Measurements from ENCODE around the gene RER1.

The RER1 gene

DNA sequence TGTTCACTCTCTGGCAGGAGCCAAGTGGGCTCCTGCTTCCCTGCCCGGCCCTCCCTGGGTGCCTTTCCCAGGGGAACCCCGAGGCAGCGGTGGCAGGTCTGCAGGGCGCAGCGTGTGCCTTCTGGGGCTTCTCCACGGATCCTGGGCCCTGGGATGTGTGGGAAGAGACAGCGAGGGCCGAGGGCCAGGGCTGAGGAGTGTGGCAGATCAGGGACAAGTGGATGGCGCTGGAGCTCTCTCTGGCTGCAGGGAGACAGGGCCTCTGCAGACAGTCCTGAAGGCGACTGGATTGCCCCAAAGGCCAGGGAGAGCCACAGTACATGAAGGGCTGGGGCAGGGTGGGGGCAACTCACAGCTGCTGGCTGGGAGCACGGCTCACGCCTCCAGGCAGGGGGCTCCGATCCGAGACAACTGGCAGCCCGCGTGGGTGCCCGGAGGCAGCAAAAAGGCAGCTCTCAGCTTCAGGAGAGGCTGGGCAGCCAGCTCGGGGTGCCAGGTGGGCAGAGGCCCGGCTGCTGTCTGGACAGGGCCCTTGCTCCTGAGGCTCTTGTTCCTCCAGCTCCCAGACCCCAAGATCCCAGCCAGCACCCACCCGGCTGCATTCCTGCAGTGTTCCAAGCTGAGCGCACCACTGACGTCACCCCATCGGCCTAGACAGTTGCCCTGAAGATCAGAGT is 16.3 kb upstream of the RER1 start:
- H3K4me3 Mint-ChIP-seq = no peak overlapping the region

DNA sequence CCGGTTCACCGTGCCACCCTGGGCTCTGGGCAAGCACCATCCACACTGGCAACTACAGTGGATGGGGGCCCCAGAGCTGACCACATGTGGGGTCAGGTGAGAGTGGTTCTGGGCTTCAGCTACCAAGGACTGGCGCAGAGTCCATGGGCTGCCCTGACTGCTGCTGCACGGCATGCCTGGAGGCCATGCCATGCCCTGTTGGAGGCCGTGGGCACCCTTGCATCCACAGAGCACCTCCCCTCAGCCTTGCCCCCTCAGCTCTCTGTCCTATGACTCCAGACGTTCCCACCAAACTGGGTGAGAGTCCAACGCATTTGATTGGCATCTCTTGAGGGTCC is 15.7 kb upstream of the RER1 start:
- no peaks in the 10 kb centered on the region for H3K27me3 Mint-ChIP-seq (ENCODE audit: low read depth, poor library complexity)
- H3K27ac Mint-ChIP-seq = no peak overlapping the region
- peak; percentile 0 for DNase-seq
- peaks cover 7% of the 10 kb centered on the region for H3K36me3 Mint-ChIP-seq (ENCODE audit: low read depth)
- H3K9me3 Mint-ChIP-seq = no peaks in the 10 kb centered on the region
- TF ChIP-seq, protein P1, sequence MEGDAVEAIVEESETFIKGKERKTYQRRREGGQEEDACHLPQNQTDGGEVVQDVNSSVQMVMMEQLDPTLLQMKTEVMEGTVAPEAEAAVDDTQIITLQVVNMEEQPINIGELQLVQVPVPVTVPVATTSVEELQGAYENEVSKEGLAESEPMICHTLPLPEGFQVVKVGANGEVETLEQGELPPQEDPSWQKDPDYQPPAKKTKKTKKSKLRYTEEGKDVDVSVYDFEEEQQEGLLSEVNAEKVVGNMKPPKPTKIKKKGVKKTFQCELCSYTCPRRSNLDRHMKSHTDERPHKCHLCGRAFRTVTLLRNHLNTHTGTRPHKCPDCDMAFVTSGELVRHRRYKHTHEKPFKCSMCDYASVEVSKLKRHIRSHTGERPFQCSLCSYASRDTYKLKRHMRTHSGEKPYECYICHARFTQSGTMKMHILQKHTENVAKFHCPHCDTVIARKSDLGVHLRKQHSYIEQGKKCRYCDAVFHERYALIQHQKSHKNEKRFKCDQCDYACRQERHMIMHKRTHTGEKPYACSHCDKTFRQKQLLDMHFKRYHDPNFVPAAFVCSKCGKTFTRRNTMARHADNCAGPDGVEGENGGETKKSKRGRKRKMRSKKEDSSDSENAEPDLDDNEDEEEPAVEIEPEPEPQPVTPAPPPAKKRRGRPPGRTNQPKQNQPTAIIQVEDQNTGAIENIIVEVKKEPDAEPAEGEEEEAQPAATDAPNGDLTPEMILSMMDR (IDR thresholded peaks at IDR 0.05) = no peak
- H3K4me1 Mint-ChIP-seq = peaks cover 12% of the 10 kb centered on the region
- H3K4me3 Mint-ChIP-seq = no peak overlapping the region

More for the DNA sequence above, 16.3 kb upstream of the RER1 start:
- Mint-ChIP-seq H3K27me3 (ENCODE audit: low read depth, poor library complexity) (no peaks in the 10 kb centered on the region), H3K36me3 (ENCODE audit: low read depth) (peaks cover 9% of the 10 kb centered on the region), H3K27ac (no peak overlapping the region), H3K4me1 (peaks cover 8% of the 10 kb centered on the region), H3K9me3 (no peaks in the 10 kb centered on the region)
- TF ChIP-seq, protein P1 (IDR thresholded peaks at IDR 0.05) = no peak
- peak; percentile 0 for DNase-seq

DNA sequence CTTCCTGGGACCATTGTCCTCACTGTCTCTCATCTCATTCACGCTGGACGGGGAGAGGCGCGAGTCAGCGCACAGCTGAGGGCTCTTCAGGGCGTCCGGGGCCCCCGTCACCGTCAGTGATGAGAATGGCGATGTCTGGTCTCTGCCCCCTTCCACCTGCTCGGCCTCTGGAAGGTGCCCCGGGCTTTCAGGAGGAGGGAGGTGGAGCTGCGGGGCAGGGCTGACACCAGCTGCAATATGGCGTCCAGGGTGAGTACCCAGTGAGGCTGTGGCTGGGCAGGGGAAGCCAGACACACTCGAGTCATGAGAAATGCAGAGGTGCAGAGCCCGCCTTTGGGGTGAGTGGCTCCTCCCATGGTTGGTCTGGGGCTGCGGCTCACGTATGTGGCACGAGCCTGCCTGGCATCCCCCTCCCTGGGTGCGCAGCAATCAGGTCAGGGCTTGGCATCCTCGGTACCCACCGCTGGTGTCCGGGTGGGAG is 15.3 kb upstream of the RER1 start:
- DNase-seq = peak; percentile 0
- H3K27ac Mint-ChIP-seq = no peak overlapping the region

DNA sequence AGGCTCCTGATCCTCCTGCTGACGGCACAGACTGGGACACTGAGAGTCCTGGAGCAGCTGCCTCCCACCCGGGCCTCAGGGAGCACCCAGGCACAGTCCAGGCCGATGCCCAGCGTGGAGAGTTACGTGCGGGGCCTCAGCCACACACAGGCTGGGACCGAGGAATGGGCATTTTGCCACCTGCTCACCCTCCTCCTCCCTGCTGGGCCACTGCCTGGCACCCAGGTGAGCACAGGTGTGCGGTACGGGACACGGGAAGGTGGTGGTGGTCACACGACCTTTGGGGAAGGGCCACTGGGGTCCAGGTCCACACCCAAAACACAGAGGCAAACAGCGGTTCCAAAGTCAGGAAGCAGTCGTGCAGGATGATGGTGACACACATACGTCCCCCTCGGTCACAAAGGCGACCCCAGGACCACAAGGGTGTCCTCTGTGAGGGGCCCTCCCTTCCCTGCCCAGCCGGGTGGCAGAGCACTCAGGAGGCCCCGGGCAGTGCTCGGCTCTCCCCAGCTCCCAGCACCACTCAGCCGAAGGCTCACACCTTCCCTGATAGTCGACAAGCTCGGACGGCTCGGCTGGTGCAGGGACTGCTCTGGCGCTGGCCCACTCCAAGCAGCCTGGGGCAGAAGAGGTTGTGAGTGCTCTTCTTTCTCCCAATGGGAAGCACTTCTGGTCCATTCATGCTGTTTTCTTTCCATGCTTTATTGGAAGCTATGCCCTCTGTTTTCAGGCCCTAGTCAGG is 14.5 kb upstream of the RER1 start:
- H3K4me3 Mint-ChIP-seq = no peak overlapping the region
- no peaks in the 10 kb centered on the region for H3K36me3 Mint-ChIP-seq (ENCODE audit: low read depth)
- H3K27ac Mint-ChIP-seq = no peak overlapping the region
- no peaks in the 10 kb centered on the region for H3K9me3 Mint-ChIP-seq
- H3K27me3 Mint-ChIP-seq (ENCODE audit: low read depth, poor library complexity) = no peaks in the 10 kb centered on the region
- peaks cover 13% of the 10 kb centered on the region for H3K4me1 Mint-ChIP-seq
- TF ChIP-seq, protein P1 (IDR thresholded peaks at IDR 0.05) = no peak
- peak; percentile 0 for DNase-seq

More for the DNA sequence above, 15.3 kb upstream of the RER1 start:
- Mint-ChIP-seq H3K27me3 (ENCODE audit: low read depth, poor library complexity) (no peaks in the 10 kb centered on the region), H3K36me3 (ENCODE audit: low read depth) (peaks cover 3% of the 10 kb centered on the region), H3K4me3 (no peak overlapping the region), H3K9me3 (no peaks in the 10 kb centered on the region), H3K4me1 (peaks cover 13% of the 10 kb centered on the region)
- TF ChIP-seq, protein P1 (IDR thresholded peaks at IDR 0.05) = no peak

DNA sequence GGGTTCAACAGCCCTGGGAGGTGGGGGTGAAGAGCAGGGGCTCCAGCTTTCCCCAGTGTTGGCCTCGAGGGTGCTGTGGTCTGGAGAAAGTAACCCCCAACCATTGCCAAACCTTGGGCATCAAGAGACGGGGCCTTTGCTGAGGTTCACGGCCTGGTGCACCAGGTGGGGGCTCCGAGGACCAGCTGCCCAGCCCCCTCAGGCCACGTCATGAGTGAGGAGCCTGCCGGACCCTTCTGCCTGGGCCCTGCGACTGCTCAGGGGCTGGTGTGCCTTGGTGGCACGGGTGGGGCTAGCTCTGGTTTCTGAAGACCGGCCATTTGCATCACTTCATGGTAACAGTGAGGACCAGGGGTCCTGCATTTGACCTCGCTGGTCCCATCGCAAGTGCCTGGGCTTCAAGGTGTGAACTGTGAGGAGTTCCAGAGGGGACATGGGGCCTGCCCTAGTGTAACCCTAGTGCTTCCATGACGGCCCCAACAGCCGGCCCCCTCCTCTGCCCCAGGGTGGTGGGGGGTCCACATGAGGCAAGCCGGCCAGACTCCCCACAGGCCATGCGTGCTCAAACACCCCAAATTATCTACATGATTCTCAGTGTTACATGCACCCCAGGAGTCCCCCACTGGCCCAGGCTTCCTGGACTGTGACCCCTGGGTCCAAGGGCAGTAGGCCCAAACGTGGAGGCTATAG is 13.7 kb upstream of the RER1 start:
- peak; percentile 2 for DNase-seq
- Mint-ChIP-seq H3K4me3 (no peak overlapping the region), H3K36me3 (ENCODE audit: low read depth) (no peaks in the 10 kb centered on the region), H3K4me1 (peaks cover 13% of the 10 kb centered on the region), H3K27ac (no peak overlapping the region), H3K27me3 (ENCODE audit: low read depth, poor library complexity) (no peaks in the 10 kb centered on the region), H3K9me3 (no peaks in the 10 kb centered on the region)
- TF ChIP-seq, protein P1 (IDR thresholded peaks at IDR 0.05) = no peak
